NCI-H510A (cell line): ENCODE results near the gene GSTCD.
"Not testable (repeated sequence)": the region's sequence is repeated elsewhere in the genome, so short reads cannot be mapped to it uniquely, and the experiment has no call there.

Source experiments
- DNase-seq: peaks from one replicate; lab custom pipeline; 2025; lab: John Stamatoyannopoulos, UW

GSTCD gene

DNA sequence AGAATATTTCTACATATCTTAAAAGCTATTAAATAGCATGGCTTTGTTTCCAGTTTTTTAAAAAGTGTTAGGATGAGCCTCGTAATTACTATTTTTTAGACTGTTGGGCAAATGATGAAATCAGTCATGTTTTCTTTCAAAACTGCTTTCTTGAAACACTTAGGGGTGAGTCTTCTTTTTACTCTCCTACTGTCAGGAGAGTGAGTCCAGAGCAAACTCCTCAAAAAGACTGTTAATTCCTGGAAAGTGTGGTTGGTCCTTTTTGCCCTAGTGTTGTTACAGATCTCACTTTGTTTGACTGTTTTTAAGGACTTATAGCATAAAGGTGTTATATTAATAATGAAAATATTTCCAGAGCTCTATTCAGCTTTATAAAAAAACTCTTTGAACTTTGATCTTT, 6.3 kb downstream of the GSTCD start:
- DNase-seq: no peak

DNA sequence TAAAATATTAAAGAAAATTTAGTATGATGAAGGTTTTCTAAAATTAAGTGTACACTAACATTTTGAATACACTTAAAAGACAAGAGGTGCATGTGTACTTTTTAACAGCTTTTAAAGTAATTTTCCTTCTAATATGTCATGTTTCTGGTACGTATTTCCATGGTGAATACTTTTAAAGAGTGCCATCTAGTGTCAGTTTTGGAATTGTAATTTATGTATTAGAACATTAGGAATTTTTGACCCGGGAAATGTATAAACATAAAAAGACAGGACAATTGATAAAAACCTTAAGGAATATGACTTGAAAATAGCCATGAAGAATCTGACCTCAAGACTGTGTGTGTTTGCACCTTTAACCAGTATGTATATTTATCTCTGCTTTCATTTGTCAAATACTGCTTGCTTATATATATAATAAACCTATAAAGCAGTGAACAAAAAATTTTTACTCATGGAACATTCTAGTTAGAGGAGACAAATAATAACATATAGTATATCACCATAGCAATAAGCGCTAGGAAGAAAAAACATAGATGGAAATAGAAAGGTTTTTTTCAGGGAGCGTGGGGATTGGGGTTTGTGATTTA, 7.2 kb downstream of the GSTCD start:
- no peak for DNase-seq

DNA sequence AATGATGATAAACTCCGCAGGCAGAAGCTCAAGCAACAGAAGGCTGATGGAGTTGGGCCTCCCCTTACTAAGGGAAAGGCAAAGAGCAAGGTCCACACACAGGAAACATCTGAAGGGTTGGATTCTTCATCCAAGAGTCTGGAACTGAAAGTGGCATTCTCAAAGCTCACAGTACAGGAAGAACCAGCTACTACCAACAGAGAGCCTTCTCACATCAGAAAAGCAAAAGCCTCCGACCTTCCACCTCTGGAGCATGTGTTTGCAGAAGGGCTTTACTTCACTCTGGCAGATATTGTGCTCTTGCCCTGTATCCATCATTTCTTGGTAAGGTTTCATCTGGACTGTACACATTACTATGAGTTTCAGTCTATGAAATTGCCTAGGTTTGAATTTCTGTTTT, 10.6 kb downstream of the GSTCD start:
- DNase-seq: no peak

DNA sequence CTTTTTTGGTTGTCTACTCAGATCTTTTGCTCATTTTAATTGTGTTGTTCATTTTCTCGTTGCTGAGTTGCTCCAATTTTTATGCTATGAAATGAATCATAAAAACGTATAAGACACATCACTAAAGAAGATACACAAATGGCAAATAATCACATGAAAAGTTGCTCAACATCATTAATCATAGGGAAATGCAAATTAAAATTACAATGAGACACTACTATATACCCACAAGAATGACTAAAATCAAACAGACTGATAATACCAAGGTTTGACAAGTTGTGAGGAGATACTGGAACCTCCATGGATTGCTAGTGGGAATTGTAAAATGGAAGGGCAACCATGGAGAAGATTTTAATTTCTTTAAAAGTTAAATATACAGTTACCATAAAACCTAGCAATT, 17.0 kb downstream of the GSTCD start:
- no peak for DNase-seq

DNA sequence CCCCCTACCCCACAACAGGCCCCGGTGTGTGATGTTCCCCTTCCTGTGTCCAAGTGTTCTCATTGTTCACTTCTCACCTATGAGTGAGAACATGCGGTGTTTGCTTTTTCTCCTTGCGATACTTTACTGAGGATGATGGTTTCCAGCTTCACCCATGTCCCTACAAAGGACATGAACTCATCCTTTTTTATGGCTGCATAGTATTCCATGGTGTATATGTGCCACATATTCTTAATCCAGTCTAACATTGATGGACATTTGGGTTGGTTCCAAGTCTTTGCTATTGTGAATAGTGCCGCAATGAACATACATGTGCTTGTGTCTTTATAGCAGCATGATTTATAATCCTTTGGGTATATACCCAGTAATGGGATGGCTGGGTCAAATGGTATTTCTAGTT, 21.3 kb downstream of the GSTCD start:
- DNase-seq: not testable (repeated sequence)

DNA sequence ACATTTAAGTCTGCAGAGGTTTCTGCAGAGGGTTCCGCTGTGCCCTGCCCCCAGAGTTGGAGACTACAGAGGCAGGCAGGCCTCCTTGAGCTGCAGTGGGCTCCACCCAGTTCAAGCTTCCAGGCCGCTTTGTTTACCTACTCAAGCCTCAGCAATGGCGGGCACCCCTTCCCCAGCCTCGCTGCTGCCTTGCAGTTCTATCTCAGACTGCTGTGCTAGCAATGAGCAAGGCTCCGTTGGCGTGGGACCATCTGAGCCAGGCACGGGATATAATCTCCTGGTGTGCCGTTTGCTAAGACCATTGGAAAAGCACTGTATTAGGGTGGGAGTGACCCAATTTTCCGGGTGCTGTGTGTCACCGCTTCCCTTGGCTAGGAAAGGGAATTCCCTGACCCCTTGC, 26.6 kb downstream of the GSTCD start:
- DNase-seq: not testable (repeated sequence)

DNA sequence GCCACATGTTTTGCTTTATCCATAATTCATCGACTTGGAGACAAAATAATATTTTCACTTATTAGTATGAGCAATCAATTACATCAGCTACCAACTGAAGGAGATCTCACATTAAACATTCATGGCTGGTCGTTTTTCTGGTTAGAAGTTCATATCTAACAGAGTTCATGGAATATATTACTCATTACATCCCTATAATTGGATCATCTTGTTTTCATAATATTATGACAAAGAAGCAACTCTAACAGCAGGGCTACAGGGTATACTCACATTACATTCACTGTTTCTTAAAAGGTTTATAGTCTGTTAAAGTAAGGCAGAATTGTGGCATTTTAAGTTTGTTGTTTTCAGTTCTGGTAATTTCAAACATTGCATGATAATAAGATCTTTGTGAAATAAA, 33.0 kb downstream of the GSTCD start:
- DNase-seq: no peak

DNA sequence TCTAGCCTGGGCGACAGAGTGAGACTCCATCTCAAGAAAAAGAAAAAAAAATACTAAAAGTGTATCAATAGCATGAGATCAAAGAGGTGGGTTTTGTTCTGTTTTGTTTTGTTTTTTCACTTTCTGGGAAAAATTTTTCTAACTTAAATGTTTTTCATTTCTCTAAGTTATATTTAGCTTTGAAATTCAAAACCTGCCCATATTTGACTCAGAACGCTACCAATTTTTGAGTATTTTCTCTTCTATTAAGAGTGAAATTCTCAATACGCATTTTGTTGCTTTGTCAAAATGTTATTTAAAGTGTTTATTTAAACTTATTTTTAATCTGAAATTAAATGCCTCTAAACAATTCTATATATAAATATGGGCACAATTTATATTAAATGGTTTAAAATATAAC, 39.6 kb downstream of the GSTCD start:
- DNase-seq: no peak

DNA sequence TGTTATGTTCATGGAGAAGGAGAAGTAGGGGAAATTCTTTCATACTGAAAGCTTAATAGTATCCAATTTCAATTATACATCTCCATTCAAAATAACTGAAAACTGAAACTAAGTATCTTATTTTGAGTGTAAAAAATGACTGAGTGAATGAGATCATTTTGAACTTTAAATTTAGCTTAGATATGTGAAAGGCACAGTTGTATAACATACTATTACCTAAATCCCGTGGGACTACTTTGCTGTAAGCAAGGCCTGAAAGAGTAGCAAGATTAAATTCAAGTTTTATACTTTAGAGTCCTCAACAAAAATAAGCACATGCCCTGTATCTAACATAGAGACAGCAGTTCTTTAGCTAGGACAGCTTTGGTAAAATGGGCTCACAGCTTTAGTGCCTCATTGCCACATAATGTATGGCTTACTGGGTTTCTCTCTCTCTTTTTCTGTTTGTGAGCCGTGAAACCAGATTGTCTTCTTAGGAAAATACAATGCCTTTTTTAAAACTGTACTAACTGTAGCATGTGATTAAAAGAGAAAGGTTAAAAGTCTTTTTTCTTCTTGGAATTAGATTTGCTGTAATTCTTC, 43.2 kb downstream of the GSTCD start:
- DNase-seq: no peak

DNA sequence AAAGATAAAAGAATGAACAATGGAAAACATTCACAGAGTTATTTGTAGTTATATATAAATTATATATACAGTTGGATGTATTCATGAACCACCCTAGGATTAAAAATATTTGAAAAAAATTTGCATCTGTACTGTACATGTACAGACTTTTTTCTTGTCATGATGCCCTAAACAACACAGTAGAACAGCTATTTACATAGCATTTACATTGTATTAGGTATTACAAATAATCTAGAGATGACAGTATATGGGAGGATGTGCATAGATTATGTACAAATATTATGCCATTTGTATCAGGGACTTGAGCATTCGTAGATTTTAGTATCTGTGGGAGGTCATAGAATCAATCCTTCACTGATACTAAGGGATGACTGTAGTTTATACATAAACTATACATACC, 44.8 kb downstream of the GSTCD start:
- DNase-seq: no peak

DNA sequence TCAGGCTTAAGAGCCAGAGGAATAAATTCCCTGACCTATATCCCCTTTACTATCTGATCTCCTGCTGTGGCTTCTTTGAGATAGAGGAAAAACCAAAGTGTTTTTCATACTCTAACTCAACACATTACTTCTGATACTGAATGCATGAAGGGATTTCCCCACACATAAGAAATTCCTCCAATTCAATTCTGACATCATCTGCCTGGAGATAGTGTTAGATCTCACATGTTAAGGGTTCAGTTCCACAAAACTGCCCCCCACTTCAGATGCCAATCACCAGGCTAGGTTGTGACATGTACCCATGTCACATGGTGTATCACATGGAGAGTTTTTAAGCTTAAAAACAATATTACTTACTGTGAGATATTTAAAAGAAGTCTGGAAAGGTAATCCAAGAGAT, 46.8 kb downstream of the GSTCD start:
- DNase-seq: no peak

DNA sequence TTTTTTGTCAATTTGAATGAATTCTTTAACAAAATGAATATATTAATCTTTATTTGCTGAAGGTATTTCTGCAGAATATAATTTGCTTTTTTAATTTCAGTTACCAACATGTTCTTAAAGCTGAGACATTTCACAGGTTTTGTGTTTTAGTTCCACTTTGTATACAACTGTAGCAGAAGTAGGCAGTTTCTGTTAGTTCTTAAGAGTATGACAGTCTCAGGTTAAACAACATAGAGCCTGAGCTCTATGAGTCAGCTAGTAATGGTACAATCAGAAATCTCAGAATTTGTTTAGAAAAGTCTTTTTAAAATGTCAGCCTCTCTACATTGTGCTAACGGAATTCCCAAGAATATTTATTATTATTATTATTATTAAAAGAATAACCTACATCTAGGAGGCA, 50.4 kb downstream of the GSTCD start:
- no peak for DNase-seq

DNA sequence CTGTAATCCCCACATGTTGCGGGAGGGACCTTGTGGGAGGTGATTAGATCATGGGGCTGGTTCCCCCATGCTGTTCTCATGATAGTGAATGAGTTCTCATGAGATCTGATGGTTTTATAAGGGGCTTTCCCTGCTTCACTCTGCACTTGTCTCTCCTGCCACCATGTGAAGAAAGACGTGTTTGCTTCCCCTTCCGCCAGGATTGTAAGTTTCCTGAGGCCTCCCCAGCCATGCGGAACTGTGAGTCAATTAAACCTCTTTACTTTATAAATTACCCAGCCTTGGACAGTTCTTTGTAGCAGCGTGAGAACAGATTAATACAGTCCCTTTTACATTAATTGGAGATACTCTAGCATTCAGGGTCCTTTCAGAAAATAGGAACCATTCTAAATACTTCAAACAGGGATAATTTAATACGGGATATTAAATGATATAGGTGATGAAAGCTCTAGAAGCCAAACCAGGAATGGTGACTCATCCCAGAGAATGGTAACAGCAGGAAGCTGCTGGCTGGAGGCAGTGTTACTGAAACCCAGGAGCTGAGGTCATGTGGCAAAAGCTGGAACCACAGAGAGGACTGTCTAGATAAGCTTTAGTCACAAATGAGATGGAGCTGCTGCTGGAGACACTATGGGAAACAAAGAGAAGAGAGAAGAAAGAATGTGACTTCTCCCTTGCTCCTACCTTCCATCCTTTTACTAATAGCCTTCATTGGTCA, 57.3 kb downstream of the GSTCD start:
- DNase-seq: no peak

DNA sequence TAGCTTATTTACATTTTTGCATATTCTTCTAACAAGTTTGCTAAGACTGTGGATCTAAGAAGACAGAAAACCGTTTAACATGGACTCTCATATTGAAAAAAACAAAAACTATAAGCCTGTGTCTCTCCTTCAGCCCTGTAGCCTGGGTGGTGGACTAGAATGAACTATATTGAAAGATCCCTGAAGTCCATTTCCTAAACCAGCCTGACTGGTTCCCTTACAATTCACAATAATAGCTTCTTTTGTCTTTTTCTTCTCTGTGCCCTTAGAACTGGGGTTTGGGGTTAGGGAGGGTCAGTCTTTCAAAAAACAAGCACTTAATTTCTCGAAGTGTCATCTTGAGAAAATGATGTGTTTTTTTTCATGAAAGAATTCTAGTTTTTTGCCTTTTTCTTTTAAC, 59.0 kb downstream of the GSTCD start:
- no peak for DNase-seq

DNA sequence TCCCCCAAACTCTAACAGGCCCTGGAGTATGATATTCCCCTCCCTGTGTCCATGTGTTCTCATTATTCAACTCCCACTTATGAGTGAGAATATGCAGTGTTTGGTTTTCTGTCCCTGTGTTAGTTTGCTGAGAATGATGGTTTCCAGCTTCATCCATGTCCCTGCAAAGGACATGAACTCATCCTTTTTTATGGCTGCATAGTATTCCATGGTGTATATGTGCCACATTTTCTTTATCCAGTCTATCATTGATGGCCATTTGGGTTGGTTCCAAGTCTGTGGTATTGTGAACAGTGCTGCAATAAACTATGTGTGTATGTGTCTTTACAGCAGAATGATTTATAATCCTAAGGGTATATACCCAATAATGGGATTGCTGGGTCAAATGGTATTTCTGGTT, 61.9 kb downstream of the GSTCD start:
- DNase-seq: not testable (repeated sequence)

DNA sequence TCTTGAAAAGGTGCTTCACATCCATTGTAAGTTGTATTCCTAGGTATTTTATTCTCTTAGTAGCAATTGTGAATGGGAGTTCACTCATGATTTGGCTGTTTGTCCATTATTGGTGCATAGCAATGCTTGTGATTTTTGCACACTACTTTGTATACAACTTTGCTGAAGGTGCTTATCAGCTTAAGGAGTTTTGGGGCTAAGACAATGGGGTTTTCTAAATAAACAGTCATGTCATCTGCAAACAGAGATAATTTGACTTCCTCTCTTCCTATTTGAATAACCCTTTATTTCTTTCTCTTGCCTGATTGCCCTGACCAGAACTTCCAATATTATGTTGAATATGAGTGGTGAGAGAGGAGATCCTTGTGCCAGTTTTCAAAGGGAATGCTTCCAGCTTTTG, 63.5 kb downstream of the GSTCD start:
- DNase-seq: not testable (repeated sequence)

DNA sequence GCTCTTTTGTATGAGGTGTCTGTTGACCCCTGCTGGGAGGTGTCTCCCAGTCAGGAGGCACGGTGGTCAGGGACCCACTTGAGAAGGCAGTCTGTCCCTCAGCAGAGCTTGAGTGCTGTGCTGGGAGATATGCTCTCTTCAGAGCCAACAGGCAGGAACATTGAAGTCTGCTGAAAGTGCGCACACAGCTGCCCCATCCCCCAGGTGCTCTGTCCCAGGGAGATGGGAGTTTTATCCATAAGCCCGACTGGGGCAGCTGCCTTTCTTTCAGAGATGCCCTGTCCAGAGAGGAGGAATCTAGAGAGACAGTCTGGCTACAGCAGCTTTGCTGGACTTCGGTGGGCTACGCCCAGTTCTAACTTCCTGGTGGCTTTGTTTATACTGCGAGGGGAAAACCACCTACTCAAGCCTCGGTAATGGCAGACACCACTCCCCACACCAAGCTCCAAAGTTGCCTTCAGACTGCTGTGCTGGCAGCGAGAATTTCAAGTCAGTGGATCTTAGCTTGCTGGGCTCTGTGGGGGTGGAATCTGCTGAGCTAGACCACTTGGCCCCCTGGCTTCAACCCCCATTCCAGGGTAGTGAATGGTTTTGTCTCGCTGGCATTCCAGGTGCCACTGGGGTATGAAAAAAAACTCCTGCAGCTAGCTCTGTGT, 67.3 kb downstream of the GSTCD start:
- not testable (repeated sequence) for DNase-seq

DNA sequence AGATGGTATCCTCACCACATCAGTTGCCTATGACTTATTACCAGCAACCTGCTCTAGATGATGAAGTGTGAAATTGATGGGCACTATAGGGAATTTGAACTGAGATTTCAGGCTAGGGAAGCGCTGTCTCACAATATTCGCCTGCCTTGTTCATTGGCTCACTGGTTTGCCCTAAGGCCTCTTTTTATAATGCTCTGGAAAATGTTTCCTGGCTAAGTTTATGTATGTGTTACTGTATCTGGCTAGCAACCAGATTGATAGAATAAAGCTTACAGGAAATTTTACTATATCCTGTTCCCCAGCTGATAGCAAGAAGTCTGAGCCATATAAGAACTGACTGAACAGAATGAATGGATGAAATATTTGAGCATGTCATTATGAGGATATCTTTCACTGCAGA, 71.6 kb downstream of the GSTCD start:
- DNase-seq: no peak

DNA sequence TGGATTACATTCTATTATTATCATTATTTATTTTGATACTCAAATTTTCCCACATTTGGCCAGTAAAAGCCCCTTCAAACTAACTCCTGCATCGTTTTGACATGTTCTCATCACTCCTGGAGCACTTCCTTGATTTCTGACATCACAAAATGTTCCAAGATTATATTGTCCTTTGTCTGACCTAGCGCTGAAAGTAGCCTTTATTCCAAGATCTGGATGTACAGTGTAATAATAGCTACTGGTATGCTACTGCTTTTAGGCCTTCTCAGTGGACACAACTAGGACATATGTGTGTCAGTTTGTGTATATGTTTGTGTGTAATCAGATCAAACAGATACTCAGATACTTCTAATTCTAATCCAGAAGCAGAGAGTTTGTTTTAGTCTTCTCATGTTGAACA, 76.2 kb downstream of the GSTCD start:
- no peak for DNase-seq

DNA sequence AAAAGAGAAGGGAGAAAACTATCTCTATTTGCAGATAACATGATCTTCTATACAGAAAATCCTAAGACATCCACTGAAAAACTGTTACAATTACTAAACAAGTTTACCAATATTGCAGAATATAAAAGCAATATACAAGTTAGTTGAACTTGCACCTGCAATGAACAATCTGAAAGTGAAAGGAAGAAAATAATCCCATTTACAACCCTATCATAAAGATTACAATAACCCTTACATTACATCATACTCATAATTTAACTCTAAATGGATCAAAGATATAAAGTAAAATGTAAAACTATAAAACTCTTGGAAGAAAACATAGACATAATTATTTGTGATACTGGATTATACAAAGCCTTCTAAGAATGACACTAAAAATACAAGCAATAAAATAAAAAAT, 77.2 kb downstream of the GSTCD start:
- no peak for DNase-seq

DNA sequence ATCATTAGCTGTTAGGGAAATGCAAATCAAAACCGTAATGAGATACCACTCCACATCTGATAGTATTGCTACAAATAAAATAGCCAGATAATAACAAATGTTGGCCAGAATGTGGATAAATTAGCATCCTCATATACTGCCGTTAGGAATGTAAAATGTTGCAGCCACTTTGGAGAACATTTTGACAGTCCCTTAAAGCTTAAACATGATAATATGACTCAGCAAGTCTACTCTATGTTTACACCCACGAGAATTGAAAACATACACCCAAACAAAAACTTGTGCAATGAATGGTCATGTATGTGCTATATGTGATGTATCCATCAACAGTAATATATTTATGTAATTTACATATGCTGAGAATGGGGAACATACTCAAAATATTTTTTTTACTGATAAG, 78.2 kb downstream of the GSTCD start:
- no peak for DNase-seq

DNA sequence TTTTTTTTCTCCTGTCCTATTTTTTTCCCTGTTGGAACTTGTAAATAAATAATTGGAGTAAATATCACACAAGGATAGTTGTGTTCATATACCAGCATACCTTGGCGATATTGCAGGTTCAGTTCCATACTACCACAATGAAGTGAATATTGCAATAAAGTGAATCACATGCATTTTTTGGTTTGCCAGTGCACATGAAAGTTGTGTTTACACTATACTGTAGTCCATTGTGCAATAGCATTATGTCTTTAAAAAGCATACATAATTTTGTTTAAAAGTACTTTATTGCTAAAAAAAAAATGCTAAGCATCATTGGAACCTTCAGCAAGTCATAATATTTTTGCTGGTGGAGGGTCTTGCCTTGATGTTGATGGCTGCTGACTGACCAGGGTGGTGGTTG, 88.6 kb downstream of the GSTCD start:
- no peak for DNase-seq

DNA sequence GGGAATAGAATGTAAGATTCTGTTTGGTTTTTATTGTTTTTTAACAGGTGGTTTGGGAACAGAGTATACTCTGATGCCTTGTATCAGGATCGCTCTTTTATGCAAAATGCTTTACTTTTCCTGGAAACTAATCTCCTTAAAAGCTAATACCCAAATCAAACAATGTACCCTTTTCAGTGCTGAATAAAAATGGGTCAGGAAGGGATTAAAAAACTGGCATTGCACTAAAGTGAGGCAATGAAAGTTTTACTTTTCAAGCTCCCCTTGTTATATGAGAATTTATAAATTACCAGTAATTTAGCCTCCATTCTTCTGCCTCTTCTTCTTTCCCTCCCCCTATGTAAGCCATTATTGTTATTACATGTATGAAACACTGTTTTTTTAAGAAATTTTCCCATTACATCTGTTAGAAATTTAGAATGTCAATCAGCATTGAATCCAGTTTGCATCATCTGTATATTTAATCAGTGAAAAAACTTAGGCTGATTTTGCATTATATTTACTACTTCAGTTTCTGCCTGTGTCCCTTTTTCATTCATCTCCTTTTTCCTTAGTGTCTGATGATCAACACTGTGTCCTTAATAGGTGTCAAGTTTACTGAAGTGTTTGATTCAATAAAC, 97.0 kb downstream of the GSTCD start:
- DNase-seq: no peak
